NT2/D1 (cell line): ENCODE results near the gene RIPOR3.

ENCODE experiments used
- DNase-seq: peaks from one replicate; pipeline ENCODE4 v3.0.0-alpha.2; 2011; ENCODE audit warnings: low read depth, low spot score
- H3K27me3 ChIP-seq: 2 replicates; pipeline ENCODE4 v1.6.0; 2011; ENCODE audit warnings: mild to moderate bottlenecking; ENCODE audit not compliant: insufficient read length, insufficient read depth
- H3K36me3 ChIP-seq: 2 replicates; pipeline ENCODE4 v1.6.1; 2011; ENCODE audit warnings: mild to moderate bottlenecking, low read length, mixed read lengths; ENCODE audit not compliant: insufficient read depth, insufficient read length
- H3K4me1 ChIP-seq: 2 replicates; pipeline ENCODE4 v1.5.1; 2011; ENCODE audit not compliant: insufficient read depth, insufficient read length
- H3K4me3 ChIP-seq: 2 replicates; pipeline ENCODE4 v1.5.1; 2011; ENCODE audit warnings: low read depth; ENCODE audit not compliant: insufficient read length
- H3K9ac ChIP-seq: 2 replicates; pipeline ENCODE4 v1.6.0; 2011; ENCODE audit warnings: low read depth; ENCODE audit not compliant: insufficient read length
- H3K9me3 ChIP-seq: 2 replicates; pipeline ENCODE4 v1.5.1; 2011; ENCODE audit warnings: mild to moderate bottlenecking, low read length; ENCODE audit not compliant: insufficient read depth
- SUZ12 ChIP-seq: IDR thresholded peaks from 2 replicates; pipeline ENCODE4 v1.6.1; 2011; ENCODE audit not compliant: insufficient read length, insufficient read depth; ENCODE audit errors: extremely low read depth
- YY1 ChIP-seq: IDR thresholded peaks from 2 replicates; pipeline ENCODE4 v1.6.1; 2011; ENCODE audit not compliant: insufficient read length, insufficient read depth
- ZNF274 ChIP-seq: IDR thresholded peaks from 2 replicates; pipeline ENCODE4 v1.6.1; 2011; ENCODE audit warnings: mild to moderate bottlenecking, low read depth, low read length

RIPOR3 gene

DNA sequence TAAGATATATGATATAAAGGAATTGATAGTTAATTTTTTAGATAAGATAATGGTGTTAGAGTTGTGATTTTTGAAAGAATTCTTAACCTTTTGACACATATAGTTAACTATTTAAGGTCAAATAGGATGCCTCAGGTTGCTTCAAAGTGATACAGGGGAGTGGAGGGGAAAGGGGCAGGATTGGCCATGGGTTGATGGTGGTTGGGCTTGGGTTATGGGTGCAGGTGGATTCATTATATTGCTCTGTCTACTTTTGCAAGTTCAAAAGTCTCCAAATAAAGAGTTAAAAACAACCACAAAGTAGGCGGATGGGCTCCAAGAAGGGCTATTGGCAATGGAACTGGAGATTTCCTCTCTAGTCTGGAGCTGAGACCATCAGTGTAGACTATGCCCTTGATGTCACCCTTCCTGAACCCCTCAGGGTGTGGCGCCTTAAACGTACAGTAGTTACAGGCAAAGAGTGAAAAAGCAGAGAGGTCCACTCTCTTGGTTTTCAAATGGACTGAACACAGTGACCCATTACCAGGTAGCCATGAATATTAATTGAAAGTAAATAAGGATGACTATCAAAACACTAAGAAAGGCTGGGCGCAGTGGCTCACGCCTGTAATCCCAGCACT is 100.0 kb downstream of the RIPOR3 start:
- TF ChIP-seq SUZ12: no peak
- TF ChIP-seq ZNF274: no peak
- no peak for TF ChIP-seq YY1
- no peak overlapping the region for H3K4me3 ChIP-seq
- peaks cover 9% of the 10 kb centered on the region; the same call in 1 of the 2 replicates for H3K9me3 ChIP-seq
- H3K4me1 ChIP-seq: peaks cover 15% of the 10 kb centered on the region
- DNase-seq: no peak
- H3K9ac ChIP-seq: no peak overlapping the region
- H3K27me3 ChIP-seq: no peaks in the 10 kb centered on the region
- H3K36me3 ChIP-seq: peaks cover 38% of the 10 kb centered on the region

DNA sequence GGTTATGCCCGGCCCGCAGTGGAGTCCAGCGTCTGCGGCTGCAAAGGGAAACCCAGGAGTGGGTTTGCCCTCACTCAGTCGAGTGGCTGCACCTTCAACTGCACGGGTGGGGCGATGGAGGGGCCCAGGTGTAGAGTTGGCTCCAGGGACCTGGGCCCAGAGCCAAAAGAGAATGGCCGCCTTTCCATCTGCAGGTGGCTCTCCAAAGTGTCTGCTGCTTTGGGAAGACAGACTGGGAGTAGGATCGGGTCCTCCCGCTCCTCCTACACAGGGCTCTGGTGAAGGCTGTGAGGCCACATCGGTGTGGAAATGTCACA is 101.0 kb downstream of the RIPOR3 start:
- Histone ChIP-seq H3K4me1 (peaks cover 7% of the 10 kb centered on the region), H3K4me3 (no peak overlapping the region), H3K27me3 (no peaks in the 10 kb centered on the region), H3K9me3 (peaks cover 9% of the 10 kb centered on the region; the same call in 1 of the 2 replicates), H3K9ac (no peak overlapping the region), H3K36me3 (peaks cover 48% of the 10 kb centered on the region)
- TF ChIP-seq SUZ12 (no peak), ZNF274 (no peak), YY1 (no peak)
- DNase-seq: no peak

DNA sequence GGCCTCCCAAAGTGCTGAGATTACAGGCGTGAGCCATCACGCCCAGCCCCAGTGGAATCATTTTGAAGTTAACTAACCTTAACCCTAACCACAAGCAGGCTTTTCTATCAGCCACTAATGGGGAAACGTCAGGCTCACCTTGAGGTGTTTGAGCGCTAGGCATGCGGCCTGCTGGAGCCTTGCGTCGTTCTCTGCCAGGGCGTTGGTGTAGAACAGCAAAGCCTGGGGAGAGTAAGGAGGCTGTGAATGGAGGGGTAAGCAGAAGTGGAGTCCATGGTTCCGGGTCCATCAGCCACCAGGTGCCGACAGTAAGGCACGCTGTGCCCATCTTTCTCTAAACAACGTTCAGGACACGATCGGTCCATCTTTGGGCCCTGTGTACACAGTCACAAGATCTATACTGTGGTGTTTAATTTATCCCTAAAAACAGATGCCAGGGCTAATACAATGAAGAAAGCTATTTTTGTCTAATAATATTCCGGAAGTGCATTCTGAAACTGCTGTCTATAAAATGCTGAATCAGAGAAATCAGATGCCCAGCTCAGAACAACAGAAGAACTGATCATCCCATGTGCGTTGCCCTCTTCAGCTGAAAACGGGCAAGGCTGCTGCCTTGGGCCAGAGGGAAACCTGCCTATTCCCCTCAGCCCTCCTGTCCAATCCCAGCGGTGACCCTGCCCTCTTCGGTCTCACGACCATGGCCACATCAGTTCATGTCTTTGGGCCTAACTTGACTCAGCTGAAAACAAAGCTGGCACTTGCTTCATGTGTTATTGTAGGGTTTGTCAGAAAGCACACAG is 101.6 kb downstream of the RIPOR3 start:
- no peak for DNase-seq
- Histone ChIP-seq H3K4me1 (peaks cover 3% of the 10 kb centered on the region), H3K9ac (no peak overlapping the region), H3K9me3 (peaks cover 9% of the 10 kb centered on the region; the same call in 1 of the 2 replicates), H3K36me3 (peaks cover 50% of the 10 kb centered on the region), H3K4me3 (no peak overlapping the region), H3K27me3 (no peaks in the 10 kb centered on the region)
- TF ChIP-seq SUZ12: no peak
- TF ChIP-seq ZNF274: no peak
- TF ChIP-seq YY1: no peak

DNA sequence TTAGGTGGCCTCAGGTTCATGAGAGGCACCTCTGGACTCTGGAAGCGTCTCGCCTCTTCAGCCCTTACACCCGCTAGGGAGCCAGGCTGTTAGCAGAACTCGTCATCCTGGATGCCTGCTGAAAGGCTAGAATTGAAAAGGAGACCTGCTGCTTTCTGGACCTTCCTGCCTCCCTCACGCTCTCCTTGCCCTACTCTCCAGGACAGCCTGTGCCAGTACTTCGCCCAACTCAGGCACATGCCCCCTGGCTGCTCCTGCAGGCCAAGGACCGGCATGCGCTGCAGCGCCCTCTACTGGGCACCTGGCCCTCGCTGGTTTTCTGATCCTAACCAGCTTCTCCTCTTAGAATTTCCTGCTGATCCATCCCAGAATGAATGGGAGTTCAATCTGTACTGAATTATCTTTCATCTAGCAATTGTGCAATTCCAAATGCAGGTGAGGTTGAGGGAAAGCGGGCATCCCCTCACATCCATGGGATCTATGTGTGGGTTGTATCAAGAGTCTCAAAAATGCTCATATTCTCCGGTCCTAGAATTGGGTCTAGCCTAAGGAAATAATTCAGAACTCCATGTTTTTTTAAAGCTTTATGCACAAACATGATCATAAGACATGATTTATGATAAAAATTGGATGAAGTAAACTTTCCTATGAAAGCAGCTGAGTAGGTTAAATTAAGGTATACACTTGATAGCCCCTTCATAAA is 103.2 kb downstream of the RIPOR3 start:
- Histone ChIP-seq H3K4me3 (no peak overlapping the region), H3K9me3 (peaks cover 9% of the 10 kb centered on the region; the same call in 1 of the 2 replicates), H3K27me3 (no peaks in the 10 kb centered on the region), H3K36me3 (peaks cover 65% of the 10 kb centered on the region), H3K9ac (no peak overlapping the region), H3K4me1 (no peaks in the 10 kb centered on the region)
- peak; percentile 68 for DNase-seq
- TF ChIP-seq SUZ12: no peak
- no peak for TF ChIP-seq YY1
- TF ChIP-seq ZNF274: no peak

DNA sequence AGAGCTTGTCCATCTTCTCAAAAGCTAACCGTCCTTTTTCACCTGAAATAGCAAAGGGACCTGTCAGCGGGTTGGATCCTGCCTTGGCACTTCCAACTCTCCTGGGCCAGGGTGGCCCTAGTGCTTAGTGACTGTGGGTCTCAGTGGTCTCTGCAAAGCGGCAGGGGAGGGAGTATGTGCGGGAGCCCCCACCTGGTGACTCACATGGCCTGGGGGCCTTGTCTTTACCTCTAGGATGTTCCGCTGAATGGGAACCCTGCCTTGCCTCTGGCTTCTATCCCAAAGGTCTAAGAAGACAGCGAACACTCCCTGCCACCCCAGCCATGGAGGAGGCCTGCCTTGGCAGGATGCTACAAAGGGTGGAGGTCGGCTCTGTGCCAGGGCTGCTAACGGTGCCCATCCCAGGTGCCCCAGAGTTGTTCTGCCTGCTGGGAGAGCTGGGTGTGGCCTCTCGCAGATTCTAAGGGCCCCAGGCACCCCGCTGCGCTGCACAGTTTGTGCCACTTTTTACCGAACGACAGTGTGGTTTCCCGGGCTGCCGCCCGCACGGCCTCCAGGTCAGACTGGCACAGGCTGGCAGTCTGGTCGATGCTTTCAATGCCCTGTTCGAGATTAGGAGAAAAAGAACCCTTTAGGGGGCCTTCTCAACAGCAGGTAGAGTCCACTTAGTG is 103.9 kb downstream of the RIPOR3 start:
- Histone ChIP-seq H3K27me3 (no peaks in the 10 kb centered on the region), H3K9me3 (peaks cover 9% of the 10 kb centered on the region; the same call in 1 of the 2 replicates), H3K4me1 (no peaks in the 10 kb centered on the region), H3K9ac (no peak overlapping the region), H3K36me3 (peaks cover 72% of the 10 kb centered on the region), H3K4me3 (no peak overlapping the region)
- no peak for DNase-seq
- TF ChIP-seq YY1 (no peak), SUZ12 (no peak), ZNF274 (no peak)

DNA sequence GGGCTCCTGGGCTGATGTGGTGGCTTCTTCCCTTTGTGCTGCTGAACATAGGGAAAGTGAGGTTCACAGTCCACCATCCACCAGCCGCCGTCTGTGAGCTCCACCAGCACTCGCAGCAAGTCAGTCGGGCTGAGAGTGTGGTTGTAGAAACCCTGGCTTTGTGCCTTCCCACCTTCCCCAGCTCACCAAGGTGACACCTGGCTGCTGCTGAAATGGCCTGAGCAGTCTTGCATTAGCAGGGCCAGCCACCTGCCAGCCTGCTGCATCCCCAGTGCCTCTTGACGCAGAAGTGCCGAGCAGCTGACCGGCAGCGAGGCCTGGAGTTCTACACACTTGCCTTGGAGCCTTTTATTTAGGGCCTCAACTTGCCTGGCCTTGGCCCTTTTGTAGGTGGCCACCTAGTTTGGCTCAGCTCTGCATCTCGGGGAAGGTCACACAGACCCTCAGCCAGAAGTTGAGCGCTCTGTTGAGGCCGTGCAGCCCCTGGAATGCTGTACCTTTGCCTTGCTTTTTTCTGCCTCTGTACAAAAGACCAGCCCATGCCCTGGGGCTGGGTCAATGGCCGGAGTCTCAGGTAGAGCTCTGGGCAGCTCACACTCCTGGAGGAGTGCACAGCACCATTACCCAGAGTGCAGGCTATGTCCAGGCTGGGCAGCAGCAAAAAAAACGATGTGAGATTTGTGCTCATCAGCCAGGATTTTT is 104.7 kb downstream of the RIPOR3 start:
- TF ChIP-seq ZNF274 (no peak), YY1 (no peak), SUZ12 (no peak)
- no peak overlapping the region for H3K9ac ChIP-seq
- no peaks in the 10 kb centered on the region for H3K27me3 ChIP-seq
- peaks cover 9% of the 10 kb centered on the region; the same call in 1 of the 2 replicates for H3K9me3 ChIP-seq
- no peaks in the 10 kb centered on the region for H3K4me1 ChIP-seq
- peaks cover 80% of the 10 kb centered on the region for H3K36me3 ChIP-seq
- H3K4me3 ChIP-seq: no peak overlapping the region
- no peak for DNase-seq

DNA sequence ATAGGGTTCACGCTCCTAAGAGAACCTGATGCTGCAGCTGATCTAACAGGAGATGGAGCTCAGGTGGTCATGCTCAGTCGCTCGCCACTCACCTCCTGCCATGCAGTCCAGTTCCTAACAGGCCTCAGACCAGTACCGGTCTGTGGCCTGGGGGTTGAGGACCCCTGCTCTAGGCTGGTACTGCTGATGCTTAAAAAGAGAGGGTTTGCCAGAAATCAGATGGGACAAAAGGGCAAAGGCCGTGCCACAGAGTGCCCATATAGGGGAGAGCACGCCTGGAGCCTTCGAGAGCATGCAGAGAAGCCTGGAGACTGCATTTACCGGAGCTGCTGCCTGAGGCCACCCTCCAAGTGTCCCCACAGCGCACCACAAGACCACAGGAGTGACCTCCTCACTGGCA is 105.7 kb downstream of the RIPOR3 start:
- TF ChIP-seq SUZ12 (no peak), YY1 (no peak), ZNF274 (no peak)
- Histone ChIP-seq H3K36me3 (peaks cover 90% of the 10 kb centered on the region), H3K4me3 (no peak overlapping the region), H3K9ac (no peak overlapping the region), H3K4me1 (no peaks in the 10 kb centered on the region), H3K9me3 (peaks cover 9% of the 10 kb centered on the region; the same call in 1 of the 2 replicates), H3K27me3 (no peaks in the 10 kb centered on the region)
- no peak for DNase-seq
